ENCODE data around the gene CLCN5. TPM values are rescaled to one million over a fixed set of nuclear protein-coding genes. Genes with fewer than 3 reads are reported as not detected.

Gene CLCN5
- total and polyA plus RNA-seq, 10 of the 15 experiments (the other 5 are each of a cell fraction or from before 2014, with no cell fraction given): 0.33 to 3.8 (median 2.6) TPM

DNA sequence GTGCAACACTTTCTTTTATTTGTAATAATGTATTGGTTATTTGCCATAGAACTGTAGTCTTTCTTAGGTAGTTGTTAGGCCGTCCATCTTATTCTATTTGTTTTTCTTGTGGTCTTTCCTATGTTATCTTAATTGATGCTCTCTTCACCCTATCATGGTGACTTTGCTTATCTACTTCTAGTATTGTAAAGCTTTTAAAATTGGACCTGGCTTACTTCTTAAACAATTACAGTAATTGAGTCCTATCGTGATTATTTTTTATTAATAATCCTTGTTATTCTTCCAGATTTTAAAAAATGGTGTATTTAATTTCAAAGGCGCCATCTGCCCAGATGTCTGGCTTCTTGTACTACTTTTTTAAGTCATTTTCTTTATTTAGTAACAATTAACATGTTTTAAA lies 63.7 kb downstream of the CLCN5 start (continued):
- no peak for TF ChIP-seq ESRRA (IDR thresholded peaks at IDR 0.05; ENCODE audit: low read length)
- TF ChIP-seq TAF1 (IDR thresholded peaks at IDR 0.05; ENCODE audit: borderline replicate concordance, low read depth, low read length): no peak
- no peak for TF ChIP-seq RAD21 (IDR thresholded peaks at IDR 0.05; ENCODE audit: insufficient read depth, low read depth, low read length)
- TF ChIP-seq NBN (IDR thresholded peaks at IDR 0.05): no peak
- TF ChIP-seq NFIC (IDR thresholded peaks at IDR 0.05; ENCODE audit: low read depth, low read length): no peak
- no peak for TF ChIP-seq PML (IDR thresholded peaks at IDR 0.05; ENCODE audit: low read length)
- TF ChIP-seq CHD1 (IDR thresholded peaks at IDR 0.05; ENCODE audit: low read depth, low read length): no peak
- no peak for TF ChIP-seq MYC (IDR thresholded peaks at IDR 0.05; ENCODE audit: insufficient read depth, insufficient read length, insufficient replicate concordance, low read length, severe bottlenecking)

DNA sequence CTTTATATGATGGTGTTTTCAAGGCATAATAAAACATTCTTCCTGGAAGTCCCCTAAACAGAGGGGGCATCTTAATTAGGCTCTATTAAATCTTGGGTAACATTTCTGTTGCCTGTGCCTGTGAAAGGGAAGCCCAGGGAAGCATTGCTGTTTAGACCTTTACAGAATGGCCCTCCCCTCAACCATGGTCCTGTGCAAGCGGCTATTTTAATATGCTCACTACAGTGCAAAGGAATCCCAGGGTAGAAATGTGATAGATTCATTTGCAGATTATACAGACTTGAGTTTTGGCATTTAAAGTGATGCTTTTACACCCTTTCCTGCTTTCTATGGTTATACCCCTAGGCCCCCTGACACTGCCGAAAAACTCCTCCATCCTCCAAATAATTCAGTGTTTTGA lies 65.3 kb downstream of the CLCN5 start:
- ATAC-seq: no peak
- no peak for FAIRE-seq
- no peaks in the 10 kb centered on the region for H3K27me3 ChIP-seq (replicated peaks in 1 of 2; ENCODE audit: control insufficient read depth in 2 of 2, insufficient read depth in 2 of 2, low read length in 1 of 2)
- H3K9me3 ChIP-seq (replicated peaks; ENCODE audit: control insufficient read depth, insufficient read depth, low read length): no peaks in the 10 kb centered on the region
- no peak overlapping the region for H2AFZ ChIP-seq (ENCODE audit: control insufficient read depth, low read depth, low read length)
- SMC1A ChIA-PET (ENCODE audit: uncharacterized antibody, unreplicated experiment): no interaction called here
- no peaks in the 10 kb centered on the region for H3K36me3 ChIP-seq (ENCODE audit: control insufficient read depth in 2 of 2, insufficient read depth in 2 of 2, low read length in 1 of 2)
- RAD21 ChIA-PET (ENCODE audit: unreplicated experiment): no interaction called here
- H3K79me2 ChIP-seq (ENCODE audit: control insufficient read depth, insufficient read depth, low read length): no peaks in the 10 kb centered on the region
- 44% methylated on average over 2 of the region's 2 CpGs for WGBS (ENCODE audit: insufficient coverage, insufficient replicate concordance, low lambda C conversion rate, missing lambda C conversion rate)
- intact Hi-C loops (cut with micrococcal nuclease; ENCODE audit: unreplicated experiment): no loop called here
- H3K9ac ChIP-seq (ENCODE audit: control insufficient read depth, insufficient read depth, low read length): no peak overlapping the region
- H3K4me3 ChIP-seq: no peak overlapping the region
- no peak overlapping the region for H3K27ac ChIP-seq (ENCODE audit: control insufficient read depth, insufficient read depth)
- no peaks in the 10 kb centered on the region for H3K4me1 ChIP-seq (ENCODE audit: control insufficient read depth, insufficient read depth, low read length)
- in situ Hi-C loops (cut with MboI): no loop called here
- no peaks in the 10 kb centered on the region for H4K20me1 ChIP-seq (ENCODE audit: control insufficient read depth, insufficient read depth)
- CTCF ChIA-PET: no interaction called here
- BruUV-seq (replicated peaks): no TSS peak
- no peak overlapping the region for H3K4me2 ChIP-seq (ENCODE audit: control insufficient read depth, insufficient read depth)
- DNase-seq (ENCODE audit: low read depth, low spot score): no peak
- POLR2A ChIA-PET: no interaction called here
- TF ChIP-seq, protein P1, sequence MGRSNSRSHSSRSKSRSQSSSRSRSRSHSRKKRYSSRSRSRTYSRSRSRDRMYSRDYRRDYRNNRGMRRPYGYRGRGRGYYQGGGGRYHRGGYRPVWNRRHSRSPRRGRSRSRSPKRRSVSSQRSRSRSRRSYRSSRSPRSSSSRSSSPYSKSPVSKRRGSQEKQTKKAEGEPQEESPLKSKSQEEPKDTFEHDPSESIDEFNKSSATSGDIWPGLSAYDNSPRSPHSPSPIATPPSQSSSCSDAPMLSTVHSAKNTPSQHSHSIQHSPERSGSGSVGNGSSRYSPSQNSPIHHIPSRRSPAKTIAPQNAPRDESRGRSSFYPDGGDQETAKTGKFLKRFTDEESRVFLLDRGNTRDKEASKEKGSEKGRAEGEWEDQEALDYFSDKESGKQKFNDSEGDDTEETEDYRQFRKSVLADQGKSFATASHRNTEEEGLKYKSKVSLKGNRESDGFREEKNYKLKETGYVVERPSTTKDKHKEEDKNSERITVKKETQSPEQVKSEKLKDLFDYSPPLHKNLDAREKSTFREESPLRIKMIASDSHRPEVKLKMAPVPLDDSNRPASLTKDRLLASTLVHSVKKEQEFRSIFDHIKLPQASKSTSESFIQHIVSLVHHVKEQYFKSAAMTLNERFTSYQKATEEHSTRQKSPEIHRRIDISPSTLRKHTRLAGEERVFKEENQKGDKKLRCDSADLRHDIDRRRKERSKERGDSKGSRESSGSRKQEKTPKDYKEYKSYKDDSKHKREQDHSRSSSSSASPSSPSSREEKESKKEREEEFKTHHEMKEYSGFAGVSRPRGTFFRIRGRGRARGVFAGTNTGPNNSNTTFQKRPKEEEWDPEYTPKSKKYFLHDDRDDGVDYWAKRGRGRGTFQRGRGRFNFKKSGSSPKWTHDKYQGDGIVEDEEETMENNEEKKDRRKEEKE (IDR thresholded peaks at IDR 0.05): no peak
- no peak for TF ChIP-seq HDGF (IDR thresholded peaks at IDR 0.05)
- TF ChIP-seq HDAC2 (IDR thresholded peaks at IDR 0.05): no peak
- no peak for TF ChIP-seq NR2C2 (IDR thresholded peaks at IDR 0.05; ENCODE audit: borderline replicate concordance, control insufficient read depth, insufficient read length, low read depth)
- no peak for TF ChIP-seq REST (IDR thresholded peaks at IDR 0.05; ENCODE audit: low read depth, low read length)
- no peak for TF ChIP-seq NBN (IDR thresholded peaks at IDR 0.05)
- TF ChIP-seq CBFB (IDR thresholded peaks at IDR 0.05; ENCODE audit: low read depth): no peak
- no peak for TF ChIP-seq BACH1 (IDR thresholded peaks at IDR 0.05; ENCODE audit: borderline replicate concordance)
- no peak for TF ChIP-seq NKRF (conservative IDR thresholded peaks at IDR 0.05)
